A204.1 (cell line): ENCODE data around the gene XRCC3.

Experiments used
- FAIRE-seq: peaks from 2 replicates; lab custom pipeline; 2012; peaks lifted over from hg19 to GRCh38; lab: Jason Lieb, UNC

The XRCC3 gene

GRCh38 chr14:103706551-103707328 lies 8.5 kb downstream of the XRCC3 start:
- FAIRE-seq, result no peak

GRCh38 chr14:103705504-103706284 lies 9.6 kb downstream of the XRCC3 start:
- no peak for FAIRE-seq

GRCh38 chr14:103705118-103705503 lies 10.1 kb downstream of the XRCC3 start:
- FAIRE-seq, result no peak

- FAIRE-seq, result no peak
Observed at GRCh38 chr14:103704708-103705107, 10.5 kb downstream of the XRCC3 start.

GRCh38 chr14:103703433-103704385 lies 11.5 kb downstream of the XRCC3 start:
- no peak for FAIRE-seq

GRCh38 chr14:103702497-103703432 lies 12.5 kb downstream of the XRCC3 start:
- FAIRE-seq, result no peak

GRCh38 chr14:103702095-103702494 lies 13.2 kb downstream of the XRCC3 start:
- FAIRE-seq, result no peak

GRCh38 chr14:103700753-103701490 lies 14.3 kb downstream of the XRCC3 start:
- FAIRE-seq, result no peak

GRCh38 chr14:103699901-103700752 lies 15.1 kb downstream of the XRCC3 start:
- FAIRE-seq, result no peak

- no peak for FAIRE-seq
Observed at GRCh38 chr14:103699261-103699661, 16.0 kb downstream of the XRCC3 start.

- no peak for FAIRE-seq
Observed at GRCh38 chr14:103698380-103699260, 16.6 kb downstream of the XRCC3 start.

GRCh38 chr14:103697603-103698379 lies 17.5 kb downstream of the XRCC3 start:
- FAIRE-seq, result no peak

- no peak for FAIRE-seq
Observed at GRCh38 chr14:103697206-103697602, 18.0 kb downstream of the XRCC3 start.

GRCh38 chr14:103696466-103697071 lies 18.7 kb downstream of the XRCC3 start:
- no peak for FAIRE-seq

- FAIRE-seq, result no peak
Observed at GRCh38 chr14:103696070-103696402, 19.2 kb downstream of the XRCC3 start.

- FAIRE-seq, result no peak
Observed at GRCh38 chr14:103695296-103696069, 19.8 kb downstream of the XRCC3 start.

GRCh38 chr14:103694572-103695026 lies 20.7 kb downstream of the XRCC3 start:
- no peak for FAIRE-seq
